ENCODE data around the gene ZNF385C. TPM values are rescaled to one million over a fixed set of nuclear protein-coding genes. Genes with fewer than 3 reads are reported as not detected.

Gene ZNF385C
- total RNA-seq, 1 experiment from 2014 or later: 1.1 TPM

DNA sequence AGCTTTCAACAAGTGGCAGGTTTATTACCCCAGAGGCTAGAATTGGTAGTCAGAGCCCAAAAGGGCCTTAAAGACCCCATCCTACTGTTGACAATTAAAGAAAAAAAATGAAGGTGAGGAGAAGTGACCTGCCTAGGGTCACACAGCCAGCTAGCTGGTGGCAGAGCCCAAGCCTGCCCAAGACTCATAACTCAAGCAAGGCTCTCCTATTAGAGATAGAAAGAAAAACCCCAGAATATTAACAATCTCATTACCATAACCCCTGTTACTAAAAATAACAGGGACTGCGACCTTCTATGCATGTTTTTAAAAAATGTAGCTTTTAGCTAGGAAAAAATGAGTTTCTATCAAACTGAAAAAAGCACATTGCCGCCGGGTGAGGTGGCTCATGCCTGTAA lies 38.4 kb upstream of the ZNF385C start:
- Histone ChIP-seq H3K9me2 (ENCODE audit: insufficient read depth) (no peaks in the 10 kb centered on the region), H3K27ac (ENCODE audit: low read depth, low read length) (no peak overlapping the region), H3K4me2 (ENCODE audit: low read length) (no peak overlapping the region), H3K4me1 (ENCODE audit: control insufficient read depth in 1 of 2, insufficient read depth in 2 of 2, low read length in 2 of 2) (peaks cover 0 to 11% of the 10 kb centered on the region in 2 experiments; a peak in 2 of 4 replicates), H3K9ac (ENCODE audit: low read length) (no peak overlapping the region), H3K36me3 (ENCODE audit: control insufficient read depth in 1 of 2, insufficient read depth in 2 of 2, low read length in 2 of 2) (peaks cover 4 to 16% of the 10 kb centered on the region in 2 experiments; a peak in 3 of 4 replicates), H3K9me3 (ENCODE audit: control insufficient read depth in 1 of 2, insufficient read depth in 1 of 2, low read depth in 1 of 2, low read length in 2 of 2) (no peaks in the 10 kb centered on the region), H3K79me2 (ENCODE audit: insufficient read depth, low read length) (peaks cover 96% of the 10 kb centered on the region), H2AFZ (ENCODE audit: low read depth, low read length, poor library complexity, severe bottlenecking) (no peak overlapping the region), H3K4me3 (replicated peaks in 1 of 2; ENCODE audit: low read depth in 1 of 2, low read length in 2 of 2) (no peak overlapping the region), H3K27me3 (ENCODE audit: insufficient read depth, low read length) (no peaks in the 10 kb centered on the region), H4K20me1 (ENCODE audit: insufficient read depth) (no peaks in the 10 kb centered on the region)
- RAD21 ChIA-PET (ENCODE audit: low non-redundant PET in 1 of 2, low total read pairs in 2 of 2, uncharacterized antibody in 2 of 2, unreplicated experiment in 2 of 2): no interaction called here
- no peak for TF ChIP-seq ZNF274 (IDR thresholded peaks at IDR 0.05; ENCODE audit: low read depth, low read length)
- TF ChIP-seq ZFX (IDR thresholded peaks at IDR 0.05): no peak
- TF ChIP-seq FOSL1 (IDR thresholded peaks at IDR 0.05; ENCODE audit: low read depth): no peak
- TF ChIP-seq EZH2 (IDR thresholded peaks at IDR 0.05): no peak
- TF ChIP-seq TCF7L2 (IDR thresholded peaks at IDR 0.05; ENCODE audit: borderline replicate concordance, extremely low read depth, insufficient read depth, insufficient read length): no peak
- TF ChIP-seq POLR2AphosphoS5 (IDR thresholded peaks at IDR 0.05; ENCODE audit: low read depth, low read length): no peak
- TF ChIP-seq, protein P1, sequence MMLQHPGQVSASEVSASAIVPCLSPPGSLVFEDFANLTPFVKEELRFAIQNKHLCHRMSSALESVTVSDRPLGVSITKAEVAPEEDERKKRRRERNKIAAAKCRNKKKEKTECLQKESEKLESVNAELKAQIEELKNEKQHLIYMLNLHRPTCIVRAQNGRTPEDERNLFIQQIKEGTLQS (IDR thresholded peaks at IDR 0.05): no peak
- TF ChIP-seq, protein P2, sequence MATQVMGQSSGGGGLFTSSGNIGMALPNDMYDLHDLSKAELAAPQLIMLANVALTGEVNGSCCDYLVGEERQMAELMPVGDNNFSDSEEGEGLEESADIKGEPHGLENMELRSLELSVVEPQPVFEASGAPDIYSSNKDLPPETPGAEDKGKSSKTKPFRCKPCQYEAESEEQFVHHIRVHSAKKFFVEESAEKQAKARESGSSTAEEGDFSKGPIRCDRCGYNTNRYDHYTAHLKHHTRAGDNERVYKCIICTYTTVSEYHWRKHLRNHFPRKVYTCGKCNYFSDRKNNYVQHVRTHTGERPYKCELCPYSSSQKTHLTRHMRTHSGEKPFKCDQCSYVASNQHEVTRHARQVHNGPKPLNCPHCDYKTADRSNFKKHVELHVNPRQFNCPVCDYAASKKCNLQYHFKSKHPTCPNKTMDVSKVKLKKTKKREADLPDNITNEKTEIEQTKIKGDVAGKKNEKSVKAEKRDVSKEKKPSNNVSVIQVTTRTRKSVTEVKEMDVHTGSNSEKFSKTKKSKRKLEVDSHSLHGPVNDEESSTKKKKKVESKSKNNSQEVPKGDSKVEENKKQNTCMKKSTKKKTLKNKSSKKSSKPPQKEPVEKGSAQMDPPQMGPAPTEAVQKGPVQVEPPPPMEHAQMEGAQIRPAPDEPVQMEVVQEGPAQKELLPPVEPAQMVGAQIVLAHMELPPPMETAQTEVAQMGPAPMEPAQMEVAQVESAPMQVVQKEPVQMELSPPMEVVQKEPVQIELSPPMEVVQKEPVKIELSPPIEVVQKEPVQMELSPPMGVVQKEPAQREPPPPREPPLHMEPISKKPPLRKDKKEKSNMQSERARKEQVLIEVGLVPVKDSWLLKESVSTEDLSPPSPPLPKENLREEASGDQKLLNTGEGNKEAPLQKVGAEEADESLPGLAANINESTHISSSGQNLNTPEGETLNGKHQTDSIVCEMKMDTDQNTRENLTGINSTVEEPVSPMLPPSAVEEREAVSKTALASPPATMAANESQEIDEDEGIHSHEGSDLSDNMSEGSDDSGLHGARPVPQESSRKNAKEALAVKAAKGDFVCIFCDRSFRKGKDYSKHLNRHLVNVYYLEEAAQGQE (IDR thresholded peaks at IDR 0.05; ENCODE audit: low read depth): no peak
- TF ChIP-seq SP1 (IDR thresholded peaks at IDR 0.05; ENCODE audit: low read depth): no peak
- POLR2A ChIA-PET: no interaction called here
- ATAC-seq: no peak
- intact Hi-C loops (cut with micrococcal nuclease): no loop called here
- DNase-seq (ENCODE audit: low read depth, low spot score): no peak
- BruUV-seq (replicated peaks): no TSS peak
- CTCF ChIA-PET: no interaction called here
